ENCODE data around the gene CLMP.
"Not testable (repeated sequence)": the region's sequence is repeated elsewhere in the genome, so short reads cannot be mapped to it uniquely, and the experiment has no call there.

CLMP gene

GRCh38 chr11:123168955-123169484, 26.0 kb downstream of the CLMP start:
- no peak for DNase-seq (ENCODE audit: low spot score)

- no peak for DNase-seq (ENCODE audit: low spot score)
These were observed 26.8 kb downstream of the CLMP start for GRCh38 chr11:123168241-123168640.

GRCh38 chr11:123166071-123166559, 28.9 kb downstream of the CLMP start:
- no peak for DNase-seq (ENCODE audit: low spot score)

GRCh38 chr11:123164732-123165450, 30.2 kb downstream of the CLMP start:
- no peak for DNase-seq (ENCODE audit: low spot score)

- DNase-seq (ENCODE audit: low spot score) = no peak
These were observed 31.4 kb downstream of the CLMP start for GRCh38 chr11:123163621-123164020.

GRCh38 chr11:123161376-123162030, 33.5 kb downstream of the CLMP start:
- no peak for DNase-seq (ENCODE audit: low spot score)

- no peak for DNase-seq (ENCODE audit: low spot score)
These were observed 35.7 kb downstream of the CLMP start for GRCh38 chr11:123159183-123159857.

GRCh38 chr11:123158033-123159003, 36.7 kb downstream of the CLMP start:
- DNase-seq (ENCODE audit: low spot score) = no peak

GRCh38 chr11:123152951-123153350, 42.1 kb downstream of the CLMP start:
- DNase-seq (ENCODE audit: low spot score) = no peak

- DNase-seq (ENCODE audit: low spot score) = not testable (repeated sequence)
These were observed 42.7 kb downstream of the CLMP start for GRCh38 chr11:123152346-123152745.

GRCh38 chr11:123151796-123152195, 43.3 kb downstream of the CLMP start:
- DNase-seq (ENCODE audit: low spot score) = no peak

GRCh38 chr11:123151366-123151765, 43.7 kb downstream of the CLMP start:
- no peak for DNase-seq (ENCODE audit: low spot score)

GRCh38 chr11:123150882-123151281, 44.2 kb downstream of the CLMP start:
- DNase-seq (ENCODE audit: low spot score) = no peak

GRCh38 chr11:123148965-123149364, 46.1 kb downstream of the CLMP start:
- no peak for DNase-seq (ENCODE audit: low spot score)

- DNase-seq (ENCODE audit: low spot score) = peak; percentile 72
These were observed 49.4 kb downstream of the CLMP start for GRCh38 chr11:123145661-123146060.

GRCh38 chr11:123145220-123145619, 49.8 kb downstream of the CLMP start:
- DNase-seq (ENCODE audit: low spot score) = no peak

GRCh38 chr11:123144707-123145106, 50.3 kb downstream of the CLMP start:
- DNase-seq (ENCODE audit: low spot score) = no peak

GRCh38 chr11:123143921-123144320, 51.1 kb downstream of the CLMP start:
- no peak for DNase-seq (ENCODE audit: low spot score)

GRCh38 chr11:123143476-123143875, 51.6 kb downstream of the CLMP start:
- no peak for DNase-seq (ENCODE audit: low spot score)

GRCh38 chr11:123139206-123139605, 55.8 kb downstream of the CLMP start:
- no peak for DNase-seq (ENCODE audit: low spot score)

GRCh38 chr11:123137431-123138224, 57.4 kb downstream of the CLMP start:
- DNase-seq (ENCODE audit: low spot score) = no peak
